HEK293 (cell line): ENCODE measurements around the gene NCDN.

ENCODE experiments used
- CTCF ChIP-seq: fragments of 450-650 bp; formaldehyde crosslinking; IDR thresholded peaks from 2 replicates; pipeline ENCODE4 v1.5.1; 2016; ENCODE audit warnings: missing biosample characterization, missing genetic modification characterization
- ZNF830 ChIP-seq: fragments of 450-650 bp; IDR thresholded peaks from 2 replicates; pipeline ENCODE4 v1.5.0; 2018; ENCODE audit warnings: missing biosample characterization, missing genetic modification characterization, low read depth, mild to moderate bottlenecking, moderate library complexity

GRCh38 chr1:35509558-35509957 is 48.0 kb upstream of the NCDN start:
- TF ChIP-seq CTCF (tag by site-specific recombination) (no peak), ZNF830 (no peak)
